HG03159 (cell line): Measurements from ENCODE around the gene CYP24A1.

Source experiments
- ATAC-seq: cut with Tn5 transposase; IDR thresholded peaks from one replicate; pipeline ENCODE4 v1.9.1; 2021; ENCODE audit warnings: mild to moderate bottlenecking, moderate library complexity; ENCODE audit not compliant: unreplicated experiment

The CYP24A1 gene

GRCh38 chr20:54116550-54117235 lies 57.1 kb downstream of the CYP24A1 start:
- ATAC-seq: no peak

GRCh38 chr20:54115172-54115854 lies 58.5 kb downstream of the CYP24A1 start:
- ATAC-seq: no peak

- ATAC-seq: no peak
Observed at GRCh38 chr20:54114109-54114508, 59.7 kb downstream of the CYP24A1 start.

GRCh38 chr20:54113566-54113965 lies 60.2 kb downstream of the CYP24A1 start:
- ATAC-seq: no peak

- no peak for ATAC-seq
Observed at GRCh38 chr20:54112221-54112884, 61.4 kb downstream of the CYP24A1 start.

GRCh38 chr20:54111460-54111859 lies 62.3 kb downstream of the CYP24A1 start:
- no peak for ATAC-seq

GRCh38 chr20:54110457-54110856 lies 63.3 kb downstream of the CYP24A1 start:
- ATAC-seq: no peak

- no peak for ATAC-seq
Observed at GRCh38 chr20:54110041-54110440, 63.7 kb downstream of the CYP24A1 start.

GRCh38 chr20:54108817-54109216 lies 65.0 kb downstream of the CYP24A1 start:
- ATAC-seq: no peak

- ATAC-seq: no peak
Observed at GRCh38 chr20:54108326-54108642, 65.5 kb downstream of the CYP24A1 start.

- no peak for ATAC-seq
Observed at GRCh38 chr20:54107600-54108325, 66.0 kb downstream of the CYP24A1 start.

- no peak for ATAC-seq
Observed at GRCh38 chr20:54107181-54107580, 66.6 kb downstream of the CYP24A1 start.

- ATAC-seq: no peak
Observed at GRCh38 chr20:54106162-54106561, 67.6 kb downstream of the CYP24A1 start.

GRCh38 chr20:54105653-54106052 lies 68.1 kb downstream of the CYP24A1 start:
- ATAC-seq: no peak

- ATAC-seq: no peak
Observed at GRCh38 chr20:54104781-54105180, 69.0 kb downstream of the CYP24A1 start.

GRCh38 chr20:54103762-54104600 lies 69.8 kb downstream of the CYP24A1 start:
- no peak for ATAC-seq
